GM19397 (cell line): Measurements from ENCODE around the gene OTX1.

ENCODE experiments used
- ATAC-seq: cut with Tn5 transposase; IDR thresholded peaks from one replicate; pipeline ENCODE4 v1.9.1; 2021; ENCODE audit warnings: mild to moderate bottlenecking, moderate library complexity; ENCODE audit not compliant: unreplicated experiment

The OTX1 gene

GRCh38 chr2:63046552-63046951 lies 4.1 kb upstream of the OTX1 start:
- no peak for ATAC-seq

GRCh38 chr2:63046961-63047320 lies 3.7 kb upstream of the OTX1 start:
- no peak for ATAC-seq

- no peak for ATAC-seq
These were observed 3.0 kb upstream of the OTX1 start for GRCh38 chr2:63047321-63048279.

GRCh38 chr2:63048367-63049171 lies 2.1 kb upstream of the OTX1 start:
- no peak for ATAC-seq

- ATAC-seq: no peak
These were observed 1.2 kb upstream of the OTX1 start for GRCh38 chr2:63049211-63049969.

- no peak for ATAC-seq
These were observed 678 bp upstream of the OTX1 start for GRCh38 chr2:63049970-63050333.

- no peak for ATAC-seq
These were observed 588 bp downstream of the OTX1 start for GRCh38 chr2:63051042-63051794.

GRCh38 chr2:63051795-63052333 lies 1.2 kb downstream of the OTX1 start:
- ATAC-seq: no peak

- ATAC-seq: no peak
These were observed 1.9 kb downstream of the OTX1 start for GRCh38 chr2:63052411-63053080.

- ATAC-seq: no peak
These were observed 2.7 kb downstream of the OTX1 start for GRCh38 chr2:63053081-63053888.

GRCh38 chr2:63053889-63054602 lies 3.4 kb downstream of the OTX1 start:
- ATAC-seq: no peak

GRCh38 chr2:63054841-63055225 lies 4.2 kb downstream of the OTX1 start:
- ATAC-seq: no peak

GRCh38 chr2:63055226-63056106 lies 4.8 kb downstream of the OTX1 start:
- no peak for ATAC-seq

- ATAC-seq: peak; percentile 49
These were observed 5.7 kb downstream of the OTX1 start for GRCh38 chr2:63056107-63057050.

GRCh38 chr2:63057249-63058143 lies 6.9 kb downstream of the OTX1 start:
- ATAC-seq: no peak
